Measurements from ENCODE around the gene DCHS1. TPM values are rescaled to one million over a fixed set of nuclear protein-coding genes. Genes with fewer than 3 reads are reported as not detected.

DCHS1 gene
- total RNA-seq, 1 donor from 2014 or later: 1.3 TPM

DNA sequence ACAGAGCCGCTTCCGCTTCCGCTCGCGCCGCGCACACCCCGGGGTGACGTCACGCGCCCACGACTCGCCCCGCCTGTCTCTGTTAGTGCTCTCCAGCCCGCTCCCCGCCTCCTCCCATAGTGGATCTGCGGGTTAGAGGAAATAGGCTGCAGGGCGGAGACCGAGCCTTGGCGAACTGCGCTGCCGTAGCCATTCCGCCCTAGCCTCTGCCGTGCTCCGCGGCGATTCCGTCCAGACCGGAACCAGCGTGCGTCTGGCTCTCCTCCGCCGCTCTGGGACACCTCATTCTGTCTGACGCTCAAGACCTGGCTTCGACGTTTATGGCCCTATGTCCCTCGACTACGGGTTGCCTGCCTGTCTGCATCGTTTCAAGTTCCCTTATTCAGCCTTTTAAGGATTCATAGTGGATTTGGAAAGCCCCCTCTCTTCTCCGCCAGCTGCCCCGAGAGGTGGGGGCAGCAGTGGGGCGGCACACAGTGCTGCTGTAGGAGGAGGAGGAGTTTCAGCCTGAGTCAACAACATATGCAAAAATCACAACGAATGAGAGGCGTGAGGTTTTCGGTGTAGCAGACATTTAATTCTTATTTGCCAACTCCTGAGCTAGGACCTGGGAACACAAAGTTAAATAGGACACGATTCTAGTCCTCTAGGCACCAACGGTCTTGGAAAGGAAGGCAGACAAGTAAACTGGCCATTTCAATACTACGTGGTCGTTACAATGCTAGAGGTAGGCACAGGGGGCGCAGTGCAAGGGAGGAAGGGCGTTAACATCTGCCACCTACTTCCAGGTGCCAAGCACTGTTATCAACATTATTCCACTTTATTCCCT, 43.2 kb downstream of the DCHS1 start, which contains the start of gene TAF10:
TSS of gene TAF10 (minus strand) at position 4 of the 829 bp plus-strand sequence. CDS start 27 bp downstream, outside the sequence.
- peak; percentile 85 for DNase-seq (ENCODE audit: low read depth)

DNA sequence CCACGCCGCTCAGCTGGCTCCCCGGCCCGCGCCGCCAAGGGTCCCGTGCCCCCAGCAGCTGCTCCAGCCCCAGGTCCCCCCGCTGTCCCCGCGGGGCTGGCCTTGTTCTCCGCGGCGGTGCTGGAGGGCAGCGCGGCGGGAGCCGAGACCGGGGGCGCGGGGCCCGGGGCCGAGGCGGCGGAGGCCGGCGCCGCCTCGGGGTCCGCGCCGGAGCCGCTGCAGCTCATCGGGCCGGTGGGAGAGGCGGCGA, 43.7 kb downstream of the DCHS1 start:
- DNase-seq (ENCODE audit: low read depth): no peak

DNA sequence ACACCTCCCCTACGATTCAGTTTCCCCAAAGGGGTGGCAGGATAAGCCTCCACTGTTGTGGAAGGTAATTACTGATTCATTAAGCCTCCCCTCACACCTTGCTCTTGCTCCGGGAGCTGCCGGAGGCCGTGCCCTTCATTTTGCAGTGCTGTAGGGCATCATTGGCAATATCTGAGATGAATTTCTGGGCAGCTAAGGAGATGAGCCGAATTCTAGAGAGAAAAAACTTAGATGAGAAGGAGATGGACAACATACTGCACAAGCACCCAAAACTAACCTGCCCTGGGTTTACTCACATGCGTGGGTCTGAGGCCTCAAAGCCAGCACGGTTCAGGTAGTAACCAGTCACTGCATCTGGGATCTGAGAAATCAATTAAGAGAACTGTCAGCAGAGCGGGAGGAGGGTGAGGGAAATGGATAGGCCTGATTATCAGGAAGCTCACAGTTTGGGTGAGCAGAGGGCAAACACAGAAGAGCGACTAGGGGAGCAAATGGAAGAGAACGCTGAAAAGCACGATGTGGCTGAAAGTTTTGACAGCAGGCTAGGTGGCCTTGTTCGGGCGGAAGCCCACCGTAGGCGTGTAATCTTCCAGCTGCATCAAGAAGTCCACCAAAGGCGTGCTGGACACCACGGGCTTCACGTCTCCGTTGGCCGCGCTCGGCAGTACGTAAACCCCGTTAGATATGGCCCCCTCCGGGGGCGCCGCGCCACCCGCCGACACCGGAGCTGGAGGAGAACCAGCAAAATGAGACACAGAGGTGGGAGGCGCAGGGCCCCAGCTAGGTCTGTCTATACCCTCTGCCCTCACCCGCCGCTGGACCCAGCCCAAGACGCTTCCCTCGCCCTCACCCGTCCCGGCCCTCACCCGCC, 44.3 kb downstream of the DCHS1 start:
- no peak for DNase-seq (ENCODE audit: low read depth)

DNA sequence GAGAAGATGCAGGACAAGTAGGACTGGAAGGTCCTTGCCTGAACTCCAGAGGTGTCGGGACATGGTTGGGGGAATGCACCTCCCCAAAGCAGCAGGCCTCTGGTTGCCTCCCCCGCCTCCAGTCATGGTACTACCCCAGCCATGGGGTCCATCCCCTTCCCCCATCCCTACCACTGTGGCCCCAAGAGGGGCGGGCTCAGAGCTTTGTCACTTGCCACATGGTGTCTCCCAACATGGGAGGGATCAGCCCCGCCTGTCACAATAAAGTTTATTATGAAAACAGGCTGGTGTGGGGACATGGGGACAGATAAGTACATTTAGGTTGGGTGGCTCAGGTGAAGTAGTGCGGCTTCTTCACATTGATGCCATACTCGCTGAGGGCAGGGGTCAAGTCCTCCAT, 45.0 kb downstream of the DCHS1 start:
- DNase-seq (ENCODE audit: low read depth): no peak

DNA sequence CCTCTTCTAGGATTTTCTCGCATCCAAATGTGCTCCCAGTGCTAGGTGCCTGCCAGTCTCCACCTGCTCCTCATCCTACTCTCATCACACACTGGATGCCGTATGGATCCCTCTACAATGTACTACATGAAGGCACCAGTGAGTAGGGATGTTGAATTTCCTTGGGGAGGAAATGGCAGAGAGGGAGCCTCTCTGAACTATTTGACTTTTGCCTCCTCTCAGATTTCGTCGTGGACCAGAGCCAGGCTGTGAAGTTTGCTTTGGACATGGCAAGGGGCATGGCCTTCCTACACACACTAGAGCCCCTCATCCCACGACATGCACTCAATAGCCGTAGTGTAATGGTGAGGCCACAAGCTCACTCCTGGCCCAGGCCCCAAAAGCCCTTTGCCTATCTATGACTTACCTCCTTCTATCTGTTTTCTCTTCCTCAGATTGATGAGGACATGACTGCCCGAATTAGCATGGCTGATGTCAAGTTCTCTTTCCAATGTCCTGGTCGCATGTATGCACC, 46.0 kb downstream of the DCHS1 start:
- DNase-seq (ENCODE audit: low read depth): no peak

DNA sequence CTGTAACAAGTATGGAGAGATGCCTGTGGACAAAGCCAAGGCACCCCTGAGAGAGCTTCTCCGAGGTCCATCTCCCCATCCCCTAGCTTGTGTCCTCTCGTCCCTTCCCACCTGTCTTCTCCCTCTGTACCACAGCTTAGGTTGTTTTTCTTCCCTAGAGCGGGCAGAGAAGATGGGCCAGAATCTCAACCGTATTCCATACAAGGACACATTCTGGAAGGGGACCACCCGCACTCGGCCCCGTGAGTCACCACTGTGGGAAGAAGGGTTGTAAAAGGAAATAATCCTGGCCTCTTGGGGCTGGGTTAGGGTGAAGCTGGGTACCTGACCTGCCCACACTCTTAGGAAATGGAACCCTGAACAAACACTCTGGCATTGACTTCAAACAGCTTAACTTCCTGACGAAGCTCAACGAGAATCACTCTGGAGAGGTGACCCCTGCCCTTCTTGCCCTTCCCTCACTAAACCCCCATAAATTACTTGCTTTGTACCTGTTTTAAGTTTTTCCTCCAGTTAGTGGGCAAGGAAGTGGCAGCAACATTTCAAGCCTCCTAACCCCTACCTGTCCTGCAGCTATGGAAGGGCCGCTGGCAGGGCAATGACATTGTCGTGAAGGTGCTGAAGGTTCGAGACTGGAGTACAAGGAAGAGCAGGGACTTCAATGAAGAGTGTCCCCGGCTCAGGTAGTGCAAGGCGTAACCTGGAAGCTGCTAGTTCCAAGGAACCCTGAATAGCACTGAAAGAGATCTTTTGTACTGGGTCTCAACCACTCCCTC, 46.7 kb downstream of the DCHS1 start:
- no peak for DNase-seq (ENCODE audit: low read depth)

DNA sequence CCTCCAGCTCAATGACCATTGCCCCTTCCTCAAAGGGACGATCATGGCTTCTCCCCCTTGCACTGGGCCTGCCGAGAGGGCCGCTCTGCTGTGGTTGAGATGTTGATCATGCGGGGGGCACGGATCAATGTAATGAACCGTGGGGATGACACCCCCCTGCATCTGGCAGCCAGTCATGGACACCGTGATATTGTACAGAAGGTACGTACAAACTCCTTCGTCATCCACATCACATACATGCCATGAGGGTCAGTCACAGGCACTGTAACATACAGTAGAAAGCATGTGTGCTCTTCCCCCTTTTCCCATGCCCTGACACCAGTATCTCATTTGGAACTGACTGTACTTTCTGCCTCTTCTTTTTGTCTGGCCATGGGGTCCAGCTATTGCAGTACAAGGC, 47.6 kb downstream of the DCHS1 start:
- no peak for DNase-seq (ENCODE audit: low read depth)

DNA sequence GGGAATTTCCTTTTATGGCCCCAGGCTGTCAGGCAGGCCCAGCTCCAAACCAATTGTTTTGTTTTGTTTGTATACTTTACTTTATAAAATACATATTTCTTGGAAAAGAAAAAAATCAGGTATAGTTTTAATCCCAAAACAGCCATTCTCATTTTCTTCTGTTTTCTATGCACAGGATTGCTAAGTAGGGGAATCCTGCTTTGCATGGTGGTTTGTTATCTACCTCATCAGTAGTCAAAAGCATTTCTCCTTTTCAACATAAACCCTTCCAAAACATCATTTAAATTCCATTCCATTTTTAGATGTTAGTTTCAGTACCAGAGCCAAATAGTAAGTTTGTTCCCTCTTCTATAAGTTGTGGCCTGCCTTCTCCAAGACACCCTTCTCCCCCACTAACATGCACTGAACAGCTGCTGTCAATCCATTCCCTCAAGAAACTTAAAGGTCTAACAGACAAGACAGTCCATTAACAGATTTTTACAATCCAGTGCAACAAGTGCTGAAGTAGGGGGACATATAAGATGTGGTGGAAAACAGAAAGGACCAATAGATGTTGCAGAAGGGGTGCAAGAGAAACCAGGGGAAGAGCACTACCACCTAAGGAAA, 48.3 kb downstream of the DCHS1 start:
- DNase-seq (ENCODE audit: low read depth): no peak

DNA sequence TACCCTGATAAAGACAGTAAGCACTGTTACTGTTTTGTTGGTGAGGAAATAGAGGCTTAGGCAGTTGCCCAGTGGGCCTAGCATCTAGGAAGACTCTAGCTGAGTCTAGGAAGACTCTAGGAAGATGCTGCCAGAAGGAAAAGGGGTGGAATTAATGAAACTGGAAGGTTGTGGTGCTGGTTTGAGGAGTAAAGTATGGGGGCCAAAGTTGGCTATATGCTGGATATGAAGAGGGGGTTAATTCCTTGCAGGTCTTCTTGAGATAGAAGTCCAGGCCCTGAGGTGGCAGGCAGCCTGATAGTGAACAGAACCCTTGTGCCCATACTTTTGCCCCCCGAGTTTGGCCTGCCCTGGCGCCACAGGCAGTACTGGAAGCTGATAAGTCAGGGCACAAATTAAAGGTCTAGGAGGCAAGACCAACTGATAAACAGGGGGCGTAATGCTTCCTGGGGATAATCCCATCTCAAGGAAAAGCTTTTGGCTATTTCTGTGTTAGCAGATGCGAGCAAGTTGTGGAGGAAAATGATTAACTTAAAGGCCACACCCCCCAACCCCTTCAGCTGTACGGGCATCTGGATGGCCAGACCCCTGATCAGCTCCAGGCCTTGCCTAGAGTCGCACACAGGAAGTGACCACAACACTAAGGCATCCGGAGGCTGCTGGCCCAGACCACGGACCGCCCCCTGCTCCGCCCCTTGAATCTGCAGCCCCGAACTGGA, 49.0 kb downstream of the DCHS1 start:
- peak; percentile 97 for DNase-seq (ENCODE audit: low read depth)

DNA sequence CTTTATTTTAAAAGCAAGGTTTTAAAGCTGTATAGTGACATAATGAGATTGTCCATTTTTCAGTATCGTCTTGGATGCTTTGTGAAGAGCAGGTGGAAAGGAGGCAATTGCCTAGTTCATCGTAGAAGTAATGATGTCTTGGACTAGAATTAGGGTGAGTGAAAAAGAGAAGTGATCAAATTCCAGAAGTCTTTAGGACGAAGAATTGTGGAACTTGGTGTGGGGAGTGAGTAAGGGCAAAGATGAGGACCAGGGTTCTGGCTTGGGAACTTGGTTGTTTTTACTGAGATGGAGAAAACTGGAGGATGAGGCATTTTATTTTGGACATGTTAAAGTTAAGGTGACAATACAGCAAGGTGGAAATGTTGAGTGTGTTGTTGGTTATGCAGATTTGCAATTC, 50.8 kb downstream of the DCHS1 start:
- no peak for DNase-seq (ENCODE audit: low read depth)

DNA sequence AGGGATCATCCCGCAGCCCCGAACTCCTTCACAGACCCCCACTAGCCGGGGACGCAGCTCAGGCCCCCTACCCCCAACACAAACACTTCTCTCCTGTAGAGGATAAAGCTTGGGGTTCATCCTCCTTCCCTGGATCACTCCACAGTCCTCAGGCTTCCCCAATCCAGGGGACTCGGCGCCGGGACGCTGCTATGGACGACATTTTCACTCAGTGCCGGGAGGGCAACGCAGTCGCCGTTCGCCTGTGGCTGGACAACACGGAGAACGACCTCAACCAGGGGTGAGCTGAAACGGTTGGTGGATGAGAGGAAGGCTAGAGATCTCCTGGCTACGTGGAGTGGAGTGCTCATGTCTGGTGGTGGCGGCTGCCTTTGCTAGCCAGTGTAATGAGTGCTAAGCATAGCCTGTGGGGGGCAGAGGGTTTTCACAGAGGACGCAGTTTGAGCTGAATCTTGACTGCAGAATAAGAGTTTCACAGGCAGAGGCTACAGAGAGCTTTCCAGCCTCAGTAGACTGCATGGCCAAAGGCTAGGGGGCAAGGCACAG, 51.5 kb downstream of the DCHS1 start:
- peak; percentile 60 for DNase-seq (ENCODE audit: low read depth)

DNA sequence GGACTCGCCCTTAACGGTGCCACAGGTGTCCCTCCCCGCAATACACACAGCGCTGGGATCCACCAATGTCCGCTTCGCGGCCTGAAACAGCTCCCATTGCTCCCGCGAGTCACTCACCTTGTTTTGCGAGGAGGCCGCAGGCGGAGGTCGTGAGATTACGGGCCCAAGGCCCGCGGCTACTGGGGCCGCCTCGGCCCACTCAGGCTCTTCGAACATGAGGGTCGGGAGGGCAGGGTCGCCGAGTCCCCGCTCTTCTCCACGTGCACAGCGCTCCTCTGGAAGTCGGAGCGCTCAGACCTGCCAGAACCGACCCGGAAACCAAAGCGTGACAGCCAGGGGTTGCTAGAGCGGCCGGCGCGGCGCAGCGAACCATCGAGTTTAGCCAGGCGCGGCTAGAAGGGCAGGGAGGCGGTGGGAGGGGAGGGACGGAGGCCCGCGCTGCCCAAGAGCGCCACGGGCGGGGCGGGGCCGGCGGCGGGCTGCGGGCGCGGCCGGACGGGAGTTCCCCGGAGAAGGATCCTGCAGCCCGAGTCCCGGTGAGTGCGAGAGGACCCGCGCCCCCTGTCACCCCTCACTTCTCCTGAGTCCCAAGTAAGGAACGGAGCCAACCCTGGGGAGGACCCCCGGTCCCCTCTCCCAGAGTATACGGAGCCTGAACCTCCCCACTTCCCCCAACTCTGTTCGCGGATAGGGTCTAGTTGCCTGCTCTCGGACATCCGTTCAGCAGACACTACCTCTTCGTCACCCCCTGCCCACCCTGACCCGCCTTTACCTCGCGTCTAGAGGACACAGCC, 52.1 kb downstream of the DCHS1 start, which contains the start of the genes ILK and RRP8:
TSS of gene ILK (plus strand) at position 488 of the 794 bp plus-strand sequence. CDS start 498 bp downstream, outside the sequence.
TSS of gene RRP8 (minus strand) at position 330 of the 794 bp plus-strand sequence. CDS start at position 216, 114 bp downstream.
- DNase-seq (ENCODE audit: low read depth): peak; percentile 65

DNA sequence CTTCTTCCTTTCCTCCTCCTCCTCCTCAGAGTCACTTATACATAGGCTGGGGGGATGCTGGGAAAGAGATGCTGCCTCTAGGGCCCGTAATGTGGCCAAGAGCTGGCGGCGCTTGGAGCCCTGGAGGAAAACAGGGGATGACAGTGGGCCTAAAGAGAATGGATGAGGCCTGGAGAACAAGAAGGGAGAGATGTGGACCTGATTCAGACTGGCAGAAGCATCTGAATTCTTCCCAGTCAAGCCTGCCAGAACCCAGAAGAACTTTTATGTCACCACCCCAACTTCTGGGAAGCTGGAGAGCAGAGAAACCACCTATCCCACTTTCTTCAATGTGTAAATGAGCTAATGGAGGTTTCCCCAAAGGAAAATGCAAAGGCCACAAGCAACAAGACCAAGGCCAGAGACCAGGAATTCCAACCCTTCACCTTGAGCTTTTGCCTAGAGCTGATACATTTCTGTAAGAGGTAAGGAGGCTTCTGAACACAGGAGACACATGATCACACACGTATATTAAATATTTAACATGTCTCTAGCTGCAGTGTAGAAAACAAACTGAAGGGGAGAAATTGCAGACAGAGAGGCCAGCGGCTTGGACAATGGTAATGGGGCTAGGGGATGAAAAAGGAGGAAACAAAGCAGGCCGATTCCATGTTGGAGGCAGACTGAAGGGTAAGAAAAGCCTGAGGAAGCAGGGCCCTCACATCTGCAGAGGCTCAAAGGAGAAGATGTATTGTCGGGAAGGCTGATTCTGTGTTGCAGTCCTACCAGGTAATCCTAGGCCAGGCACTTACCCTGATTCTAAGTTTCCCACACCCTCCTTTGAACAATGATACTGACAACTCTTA, 53.3 kb downstream of the DCHS1 start:
- no peak for DNase-seq (ENCODE audit: low read depth)

DNA sequence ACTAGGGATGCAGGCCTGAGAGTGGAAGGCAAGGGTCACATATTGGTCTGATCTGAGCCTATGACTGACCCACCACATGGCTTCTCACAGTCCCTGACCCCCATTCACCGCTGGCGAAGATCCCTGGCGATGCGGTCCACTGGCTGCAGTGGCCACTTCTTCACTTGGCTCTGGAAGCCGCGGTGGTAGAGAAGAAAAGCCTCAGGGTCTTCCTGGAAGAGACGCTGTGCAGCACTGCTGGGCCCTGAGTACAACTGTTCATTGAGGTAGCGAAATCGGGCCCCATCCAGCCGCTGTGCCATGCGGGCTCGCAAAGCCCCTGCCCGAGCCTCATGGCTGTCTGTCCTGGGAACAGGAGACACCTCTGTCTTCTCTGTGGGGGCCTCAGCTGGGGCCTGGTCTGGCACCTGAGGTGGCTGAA, 54.6 kb downstream of the DCHS1 start:
- DNase-seq (ENCODE audit: low read depth): no peak

DNA sequence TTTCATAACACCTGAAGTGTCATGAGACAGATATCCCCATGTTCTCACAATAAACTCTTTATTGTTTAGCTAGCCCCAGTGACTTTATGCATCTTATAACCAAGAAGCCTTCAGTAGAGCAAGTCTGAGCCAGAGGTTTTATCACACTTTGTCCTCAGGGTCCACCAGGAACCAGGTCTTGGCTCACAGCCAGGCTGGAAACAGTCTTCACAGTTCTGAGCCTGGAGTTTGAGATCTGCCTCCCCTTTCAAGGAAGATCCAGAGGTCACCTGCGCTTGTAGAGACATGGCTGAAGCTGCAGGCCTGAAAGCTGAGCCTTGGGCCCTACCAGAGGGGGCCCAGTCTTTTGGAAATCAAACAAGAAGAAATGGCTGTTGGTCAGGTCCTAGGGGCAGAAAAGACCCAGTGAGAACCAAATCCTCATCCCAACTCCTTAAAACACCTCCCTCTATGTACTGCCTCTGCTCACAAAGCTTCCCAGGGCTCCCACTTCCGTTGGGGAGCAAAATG, 55.7 kb downstream of the DCHS1 start:
- DNase-seq (ENCODE audit: low read depth): no peak

DNA sequence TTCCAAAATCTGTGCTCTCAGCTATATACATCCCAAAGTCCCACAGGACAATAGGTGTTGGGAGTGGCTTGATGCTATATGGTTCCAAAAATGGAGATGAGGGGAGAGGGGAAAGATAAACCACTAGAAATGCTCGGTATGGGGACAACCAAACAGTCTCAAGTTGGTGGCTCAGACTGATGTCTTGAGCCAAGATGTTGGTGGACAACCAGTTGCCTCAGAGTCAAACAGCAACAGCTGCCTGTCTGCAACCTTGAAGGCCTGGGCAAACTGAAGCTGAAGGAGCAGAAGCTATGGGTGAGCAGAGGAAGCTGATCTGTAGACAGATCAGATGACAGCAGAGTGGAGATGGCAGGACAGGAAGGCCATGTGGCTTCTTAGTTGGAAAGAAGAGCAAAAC, 56.2 kb downstream of the DCHS1 start:
- no peak for DNase-seq (ENCODE audit: low read depth)

DNA sequence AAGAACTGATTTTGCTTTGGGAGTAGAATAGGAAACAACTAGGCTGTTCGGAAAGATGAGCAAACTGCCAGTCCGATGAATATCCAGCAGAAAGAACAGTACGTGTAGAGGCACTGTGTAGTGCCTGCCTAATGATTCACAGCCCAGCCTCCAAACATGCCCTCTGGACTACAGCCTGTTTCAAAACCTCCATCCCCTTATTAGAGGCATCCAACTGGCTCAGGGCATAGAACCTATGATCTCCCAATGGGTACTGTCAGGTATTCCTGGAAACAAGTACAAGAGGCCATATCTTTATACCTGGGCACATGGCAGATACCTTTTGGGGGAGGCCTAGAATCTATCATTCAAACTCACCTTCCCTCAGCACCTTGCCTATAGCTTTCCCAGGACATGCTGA, 57.1 kb downstream of the DCHS1 start:
- DNase-seq (ENCODE audit: low read depth): no peak

DNA sequence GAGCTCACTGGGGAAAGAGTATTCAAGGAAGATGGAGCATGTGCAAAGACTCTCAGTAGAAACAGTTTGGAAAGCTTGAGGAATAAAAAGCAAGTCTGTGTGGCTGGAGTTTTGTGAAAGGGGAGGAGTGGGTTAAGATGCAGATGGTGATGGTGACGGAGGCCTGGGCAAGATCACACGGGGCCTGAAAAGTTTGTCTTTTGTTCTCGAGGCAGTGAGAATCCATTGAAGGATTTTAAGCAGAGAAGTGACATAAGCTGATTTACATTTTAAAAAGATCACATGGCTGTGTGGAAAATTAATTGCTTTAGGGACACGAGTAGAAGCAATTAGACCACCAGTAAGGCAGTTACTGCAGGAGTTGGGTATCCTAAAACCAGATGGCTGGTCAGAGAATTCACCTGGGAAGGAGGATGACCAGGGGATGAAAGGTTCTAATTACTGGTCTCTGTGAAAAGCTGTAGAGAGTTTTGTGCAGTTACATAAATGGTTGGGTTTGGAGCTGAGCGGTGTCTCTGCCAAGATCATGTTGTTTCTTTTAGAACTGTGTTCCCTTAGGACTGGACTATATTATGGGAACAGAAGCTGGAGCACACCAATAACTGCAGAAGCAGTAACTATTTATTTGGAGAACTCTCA, 59.3 kb downstream of the DCHS1 start:
- DNase-seq (ENCODE audit: low read depth): no peak
